Kidney epithelial cell (primary cell): Measurements from ENCODE around the gene TRIM45. TPM values are rescaled to one million over a fixed set of nuclear protein-coding genes. Genes with fewer than 3 reads are reported as not detected.
"Not testable (repeated sequence)": the region's sequence is repeated elsewhere in the genome, so short reads cannot be mapped to it uniquely, and the experiment has no call there.

Experiments used
- DNase-seq: peaks from one replicate; pipeline ENCODE4 v3.0.0-alpha.2; 2010; ENCODE audit warnings: low read depth
- H3K27me3 ChIP-seq: 2 replicates; pipeline ENCODE4 v1.6.0; 2011; ENCODE audit warnings: low read length; ENCODE audit not compliant: control insufficient read depth, insufficient read depth
- H3K36me3 ChIP-seq: 2 replicates; pipeline ENCODE4 v1.5.1; 2011; ENCODE audit warnings: low read length; ENCODE audit not compliant: control insufficient read depth, insufficient read depth
- H3K4me3 ChIP-seq: 2 replicates; pipeline ENCODE4 v1.5.1; 2011; ENCODE audit warnings: low read depth, mild to moderate bottlenecking, control low read depth, low read length
- CTCF ChIP-seq: IDR thresholded peaks from 2 replicates; pipeline ENCODE4 v1.5.1; 2011; ENCODE audit warnings: mild to moderate bottlenecking, moderate library complexity, low read length, control low read depth, inconsistent platforms; ENCODE audit not compliant: insufficient read depth, poor library complexity, severe bottlenecking
- total RNA-seq: library from RNA; depleted of rRNA; stranded (reverse); fragments of >200 nt; gene quantifications from 2 replicates; pipeline ENCODE4 v1.2.3, GENCODE V29; 2015

Gene TRIM45
- total RNA-seq, 1 donor from 2014 or later, result 7.4 TPM

- no peaks in the 10 kb centered on the region for H3K36me3 ChIP-seq
Measured at GRCh38 chr1:117112047-117112717, 9.4 kb downstream of the TRIM45 start.

GRCh38 chr1:117110774-117111173, 10.8 kb downstream of the TRIM45 start:
- no peak for TF ChIP-seq CTCF
- Histone ChIP-seq H3K27me3 (no peaks in the 10 kb centered on the region), H3K36me3 (peaks cover 3% of the 10 kb centered on the region), H3K4me3 (no peak overlapping the region)
- no peak for DNase-seq

More at GRCh38 chr1:117112047-117112717, 9.4 kb downstream of the TRIM45 start:
- TF ChIP-seq CTCF, result no peak
- DNase-seq, result no peak
- Histone ChIP-seq H3K4me3 (no peak overlapping the region), H3K27me3 (no peaks in the 10 kb centered on the region)

GRCh38 chr1:117107364-117107763, 14.2 kb downstream of the TRIM45 start:
- no peak for TF ChIP-seq CTCF
- Histone ChIP-seq H3K36me3 (peaks cover 3% of the 10 kb centered on the region), H3K27me3 (no peaks in the 10 kb centered on the region), H3K4me3 (no peak overlapping the region)
- no peak for DNase-seq

GRCh38 chr1:117106478-117106877, 15.1 kb downstream of the TRIM45 start:
- Histone ChIP-seq H3K36me3 (peaks cover 3% of the 10 kb centered on the region), H3K4me3 (no peak overlapping the region), H3K27me3 (no peaks in the 10 kb centered on the region)
- no peak for TF ChIP-seq CTCF
- DNase-seq, result no peak

GRCh38 chr1:117105722-117106121, 15.8 kb downstream of the TRIM45 start:
- no peak for TF ChIP-seq CTCF
- no peak for DNase-seq
- Histone ChIP-seq H3K4me3 (no peak overlapping the region), H3K36me3 (peaks cover 3% of the 10 kb centered on the region), H3K27me3 (no peaks in the 10 kb centered on the region)

GRCh38 chr1:117104986-117105385, 16.6 kb downstream of the TRIM45 start:
- DNase-seq, result no peak
- Histone ChIP-seq H3K36me3 (peaks cover 3% of the 10 kb centered on the region), H3K4me3 (no peak overlapping the region), H3K27me3 (no peaks in the 10 kb centered on the region)
- TF ChIP-seq CTCF, result no peak

- H3K27me3 ChIP-seq, H3K4me3 ChIP-seq, DNase-seq, H3K36me3 ChIP-seq: not testable (repeated sequence)
Measured at GRCh38 chr1:117101858-117102257, 19.7 kb downstream of the TRIM45 start.
